Fibroblast of lung (primary cell): Measurements from ENCODE around the gene ADAMTS3.

ENCODE experiments used
- EZH2 ChIP-seq: IDR thresholded peaks from 2 replicates; pipeline ENCODE4 v1.5.1; 2012; ENCODE audit warnings: low read length, control low read depth, mild to moderate bottlenecking; ENCODE audit errors: missing control alignments
- TF ChIP-seq, protein P1 (sequence below), 2 donors: IDR thresholded peaks in 1 of 2; conservative IDR thresholded peaks in 1 of 2; 1 replicate in 1 of 2; 2 replicates in 1 of 2; pipeline ENCODE4 v1.5.1; 2011 to 2012; ENCODE audit warnings: low read length in 2 of 2, control low read depth in 1 of 2, inconsistent platforms in 1 of 2, low read depth in 1 of 2, mild to moderate bottlenecking in 1 of 2

DNA sequence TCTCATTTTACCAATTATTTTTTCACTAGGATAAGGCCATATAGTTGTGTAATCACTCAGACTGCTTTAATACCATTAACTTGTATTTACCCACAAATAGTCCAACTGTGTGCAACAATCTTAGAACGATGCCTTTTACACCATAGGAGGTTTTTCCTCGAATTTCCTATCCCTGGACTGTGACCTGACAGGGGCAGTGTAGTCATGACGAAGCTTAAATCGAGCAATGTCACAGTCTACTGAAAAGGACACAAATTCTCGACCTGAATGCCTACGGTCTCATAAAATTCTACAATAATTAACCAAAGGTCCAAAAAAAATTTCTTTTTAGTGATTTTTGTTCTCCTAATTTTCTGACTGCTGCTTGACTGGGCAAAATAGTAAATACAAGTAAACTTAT lies 208.9 kb downstream of the ADAMTS3 start:
- no peak for TF ChIP-seq EZH2
- TF ChIP-seq, protein P1, sequence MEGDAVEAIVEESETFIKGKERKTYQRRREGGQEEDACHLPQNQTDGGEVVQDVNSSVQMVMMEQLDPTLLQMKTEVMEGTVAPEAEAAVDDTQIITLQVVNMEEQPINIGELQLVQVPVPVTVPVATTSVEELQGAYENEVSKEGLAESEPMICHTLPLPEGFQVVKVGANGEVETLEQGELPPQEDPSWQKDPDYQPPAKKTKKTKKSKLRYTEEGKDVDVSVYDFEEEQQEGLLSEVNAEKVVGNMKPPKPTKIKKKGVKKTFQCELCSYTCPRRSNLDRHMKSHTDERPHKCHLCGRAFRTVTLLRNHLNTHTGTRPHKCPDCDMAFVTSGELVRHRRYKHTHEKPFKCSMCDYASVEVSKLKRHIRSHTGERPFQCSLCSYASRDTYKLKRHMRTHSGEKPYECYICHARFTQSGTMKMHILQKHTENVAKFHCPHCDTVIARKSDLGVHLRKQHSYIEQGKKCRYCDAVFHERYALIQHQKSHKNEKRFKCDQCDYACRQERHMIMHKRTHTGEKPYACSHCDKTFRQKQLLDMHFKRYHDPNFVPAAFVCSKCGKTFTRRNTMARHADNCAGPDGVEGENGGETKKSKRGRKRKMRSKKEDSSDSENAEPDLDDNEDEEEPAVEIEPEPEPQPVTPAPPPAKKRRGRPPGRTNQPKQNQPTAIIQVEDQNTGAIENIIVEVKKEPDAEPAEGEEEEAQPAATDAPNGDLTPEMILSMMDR (conservative IDR thresholded peaks at IDR 0.05 in 1 of 2, IDR thresholded peaks at IDR 0.05 in 1 of 2; ENCODE audit: low read depth in 1 of 2, low read length in 2 of 2): no peak
